GM12875 (cell line): ENCODE measurements around the gene PIK3C3.

Source experiments
- H3K4me3 ChIP-seq: one replicate; pipeline ENCODE4 v1.5.1; 2011; ENCODE audit warnings: low read depth, low read length, control low read depth
- CTCF ChIP-seq: IDR thresholded peaks from 2 replicates; pipeline ENCODE4 v1.5.1; 2011; ENCODE audit warnings: low read depth, mild to moderate bottlenecking, control low read depth, inconsistent platforms, low read length, moderate library complexity, borderline replicate concordance; ENCODE audit not compliant: insufficient read depth

PIK3C3 gene

GRCh38 chr18:41939326-41939725 is 15.7 kb upstream of the PIK3C3 start:
- TF ChIP-seq CTCF: no peak
- no peak overlapping the region for H3K4me3 ChIP-seq

- no peak for TF ChIP-seq CTCF
- H3K4me3 ChIP-seq: no peak overlapping the region
Measured at GRCh38 chr18:41940506-41941215, 14.4 kb upstream of the PIK3C3 start.

- no peak for TF ChIP-seq CTCF
- H3K4me3 ChIP-seq: no peak overlapping the region
Measured at GRCh38 chr18:41942254-41942653, 12.8 kb upstream of the PIK3C3 start.

- no peak overlapping the region for H3K4me3 ChIP-seq
- TF ChIP-seq CTCF: no peak
Measured at GRCh38 chr18:41948544-41949110, 6.4 kb upstream of the PIK3C3 start.

DNA sequence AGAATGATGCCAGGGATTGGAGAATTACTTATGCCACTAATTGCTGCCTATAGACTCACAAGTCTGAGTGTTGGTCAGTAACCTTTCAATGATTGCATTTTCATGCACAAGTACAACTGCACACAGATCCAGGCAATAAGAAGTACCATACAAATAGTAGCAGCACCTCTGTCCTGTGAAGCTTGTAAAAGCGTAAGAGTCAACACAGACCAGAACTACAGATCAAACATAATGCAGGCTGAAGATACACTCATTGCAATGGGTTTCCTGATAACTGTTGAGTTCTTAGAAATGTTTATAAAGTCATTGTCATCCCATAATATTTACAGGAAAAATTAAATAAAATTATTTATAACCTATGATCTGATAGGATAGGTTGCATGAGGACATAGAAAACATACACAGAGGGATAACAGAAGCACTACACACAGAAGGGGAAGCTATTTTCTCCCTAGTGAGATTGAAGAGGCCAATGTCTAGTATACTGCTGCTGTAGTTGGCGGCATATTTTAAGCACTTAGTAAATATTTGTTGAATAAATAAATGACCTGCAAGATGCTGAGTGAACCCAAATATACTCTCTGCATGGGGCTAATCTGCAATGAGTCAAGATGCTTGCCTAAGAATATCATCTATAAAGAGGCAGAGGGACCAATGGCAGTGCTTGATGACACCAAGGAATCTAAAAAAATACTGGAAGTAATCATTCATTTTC is 5.7 kb upstream of the PIK3C3 start:
- TF ChIP-seq CTCF: no peak

GRCh38 chr18:41955688-41956087 is 654 bp downstream of the PIK3C3 start:
- H3K4me3 ChIP-seq: peak overlapping the region; percentile 60
- no peak for TF ChIP-seq CTCF

More for the DNA sequence above, 5.7 kb upstream of the PIK3C3 start:
- H3K4me3 ChIP-seq: no peak overlapping the region

- no peak for TF ChIP-seq CTCF
- no peak overlapping the region for H3K4me3 ChIP-seq
Measured at GRCh38 chr18:41959045-41959444, 4.0 kb downstream of the PIK3C3 start.
